HL-60/S4 (cell line): ENCODE data around the gene PDE11A.

ENCODE experiments used
- in situ Hi-C: fragments of 300-500 bp; cut with MboI; formaldehyde crosslinking; loops from 2 replicates; pipeline ENCODE4 v1.14.3; 2022; ENCODE audit warnings: low sequenced_read_pairs

The PDE11A gene

DNA sequence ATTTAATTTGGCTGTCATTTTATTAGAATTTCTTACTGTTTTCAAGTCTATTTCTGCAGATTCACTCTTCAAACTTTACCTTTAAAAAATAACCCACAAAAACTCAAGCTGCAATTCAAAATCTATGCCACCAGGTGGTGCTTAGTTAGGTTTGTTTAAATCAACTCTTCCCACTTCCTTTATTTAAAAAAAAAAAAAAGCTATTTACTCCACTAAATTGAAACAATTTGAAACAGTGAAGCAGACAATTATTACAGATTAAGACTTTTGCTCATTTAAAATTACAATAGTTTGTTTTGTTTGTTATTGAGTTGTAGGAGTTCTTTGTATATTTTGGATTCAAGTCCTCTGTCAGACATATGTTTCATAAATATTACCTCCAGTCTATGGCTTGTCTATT is 300.0 kb downstream of the PDE11A start:
- in situ Hi-C loops, result no loop called here

- in situ Hi-C loops, result no loop called here
These were observed 301.4 kb downstream of the PDE11A start for GRCh38 chr2:177771191-177771590.

- in situ Hi-C loops, result no loop called here
These were observed 304.8 kb downstream of the PDE11A start for GRCh38 chr2:177767768-177768167.

DNA sequence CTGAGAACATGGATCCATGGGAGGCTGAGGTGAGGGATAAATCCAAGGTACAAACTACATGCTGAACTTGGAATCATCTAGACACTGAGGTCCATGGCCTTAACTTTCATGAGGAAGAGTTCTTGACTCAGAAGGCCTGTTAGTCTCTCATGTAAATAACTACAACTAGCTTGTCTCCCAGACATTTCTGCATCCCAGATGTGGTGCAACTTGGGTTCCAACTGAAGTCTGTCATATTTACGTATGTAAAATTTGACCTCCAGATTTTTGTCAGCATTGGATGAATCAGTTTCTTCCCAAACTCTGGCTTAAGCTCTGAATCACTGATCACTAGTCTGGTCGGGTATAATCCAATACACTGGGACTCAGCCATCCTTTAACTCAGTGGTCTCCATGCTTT is 306.9 kb downstream of the PDE11A start:
- in situ Hi-C loops, result no loop called here

DNA sequence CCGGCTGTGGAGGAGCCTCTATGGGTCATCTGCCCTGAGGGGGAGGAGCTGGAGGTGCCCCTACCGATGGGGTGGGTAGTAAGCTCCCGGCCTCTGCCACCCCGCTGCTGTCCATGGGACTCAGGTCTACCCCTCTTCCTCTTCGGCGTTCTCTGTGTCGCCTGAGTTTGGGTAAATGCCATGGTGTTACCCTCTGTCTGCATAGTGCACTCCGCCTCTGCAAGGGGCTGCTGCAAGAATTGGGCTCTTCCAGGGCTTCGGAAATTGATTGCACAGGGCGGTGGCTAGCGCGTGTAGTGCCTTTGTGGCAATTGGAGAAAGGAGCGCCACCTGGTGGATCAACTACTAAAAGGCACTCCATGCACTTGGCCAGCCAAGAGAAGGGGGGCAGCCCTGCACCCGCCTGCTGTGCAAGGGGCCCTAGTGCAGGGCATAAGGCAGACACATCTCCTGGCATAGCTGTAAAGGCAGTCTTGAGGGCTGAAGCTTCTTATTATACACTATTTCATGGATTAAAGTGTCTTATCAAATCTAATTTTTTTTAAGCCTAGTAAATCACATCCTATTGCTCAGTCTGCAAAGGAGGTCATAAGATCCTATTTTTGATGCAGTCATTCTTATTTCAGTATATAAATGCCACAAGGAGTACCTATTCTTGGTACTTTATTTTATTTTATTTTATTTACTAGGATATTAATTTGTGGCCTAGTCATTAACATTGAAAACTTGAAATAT is 308.9 kb downstream of the PDE11A start:
- in situ Hi-C loops, result no loop called here

DNA sequence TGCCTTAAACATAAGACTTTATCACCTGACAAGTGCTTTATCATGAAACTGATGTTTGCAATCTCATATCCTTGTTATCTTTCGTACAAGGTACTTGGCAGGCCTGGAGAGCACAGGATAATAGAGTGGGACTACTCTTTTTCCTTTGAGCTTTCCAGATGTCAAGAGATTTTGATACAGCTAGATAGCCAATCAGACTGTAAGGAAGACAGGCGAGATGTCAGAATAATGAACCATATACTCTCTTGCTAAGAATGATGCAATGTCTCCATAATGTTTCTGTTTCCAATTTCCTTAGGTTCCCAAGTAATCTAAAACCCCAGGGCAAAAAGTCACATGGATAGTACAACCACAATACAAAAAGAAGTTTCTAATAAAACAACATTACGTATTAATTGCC is 313.1 kb downstream of the PDE11A start:
- in situ Hi-C loops, result no loop called here

GRCh38 chr2:177758591-177759371 is 313.8 kb downstream of the PDE11A start:
- in situ Hi-C loops, result no loop called here

DNA sequence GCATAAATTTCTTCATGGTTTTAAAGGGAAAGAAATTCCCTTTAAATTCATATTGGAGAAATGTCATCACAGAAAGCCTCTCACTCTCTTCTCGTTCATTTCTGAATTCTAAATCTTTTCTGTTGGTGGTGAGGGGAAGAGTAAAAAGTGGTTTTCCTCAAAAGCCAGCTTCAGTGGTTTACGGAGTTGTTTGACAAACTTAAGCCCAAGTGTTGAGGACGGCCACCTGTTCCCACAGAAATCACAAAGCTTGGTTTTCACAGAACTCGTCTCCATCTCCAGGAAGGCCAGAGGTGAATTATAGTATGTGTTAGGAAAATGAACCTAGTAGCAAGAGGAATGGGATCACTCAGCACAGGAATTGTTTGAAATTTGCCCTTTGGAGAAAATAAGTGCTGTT is 316.2 kb downstream of the PDE11A start:
- in situ Hi-C loops, result no loop called here

- in situ Hi-C loops, result no loop called here
These were observed 318.1 kb downstream of the PDE11A start for GRCh38 chr2:177754492-177754873.

DNA sequence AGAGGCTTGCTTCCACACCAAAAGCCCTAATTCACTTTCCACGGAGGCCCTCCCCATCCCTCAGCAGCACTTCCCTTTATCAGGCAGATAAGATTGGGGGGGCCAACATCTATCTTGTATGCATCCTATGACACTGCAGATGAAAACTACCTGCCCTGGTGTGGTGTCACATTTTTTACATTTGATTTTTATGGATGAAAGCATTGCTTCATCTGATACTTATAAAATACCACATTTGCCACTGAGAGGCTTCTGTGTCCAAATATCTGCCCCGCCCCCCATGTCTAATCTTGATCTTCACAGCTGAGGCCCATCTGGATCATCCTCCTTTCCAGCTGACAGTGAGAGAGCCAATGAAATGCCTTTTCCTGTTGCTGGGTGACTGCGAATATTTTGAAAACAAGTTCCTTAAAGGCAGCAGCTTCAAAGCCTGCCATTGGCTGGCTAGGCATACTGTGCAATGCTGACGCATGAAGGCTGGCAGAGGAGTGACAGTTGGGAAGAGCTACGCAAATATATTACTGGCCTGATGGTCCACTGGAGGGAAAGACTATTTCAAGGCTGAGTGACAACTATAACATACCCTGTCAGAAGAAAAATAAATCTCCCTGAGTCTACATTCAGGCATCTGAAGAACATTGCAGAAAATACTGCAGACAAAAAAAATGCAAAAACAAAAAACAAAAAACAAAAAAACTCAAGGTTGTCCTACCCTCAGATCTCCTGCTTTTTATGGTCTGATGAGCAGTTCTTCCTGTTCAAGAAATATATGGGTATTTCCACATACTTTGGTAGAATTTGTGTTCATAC is 318.7 kb downstream of the PDE11A start:
- in situ Hi-C loops, result no loop called here

GRCh38 chr2:177748360-177748759 is 324.2 kb downstream of the PDE11A start:
- in situ Hi-C loops, result loop anchor here (25.0 kb wide), 1 partner anchor 586 kb away; no protein-coding TSS in a partner anchor

DNA sequence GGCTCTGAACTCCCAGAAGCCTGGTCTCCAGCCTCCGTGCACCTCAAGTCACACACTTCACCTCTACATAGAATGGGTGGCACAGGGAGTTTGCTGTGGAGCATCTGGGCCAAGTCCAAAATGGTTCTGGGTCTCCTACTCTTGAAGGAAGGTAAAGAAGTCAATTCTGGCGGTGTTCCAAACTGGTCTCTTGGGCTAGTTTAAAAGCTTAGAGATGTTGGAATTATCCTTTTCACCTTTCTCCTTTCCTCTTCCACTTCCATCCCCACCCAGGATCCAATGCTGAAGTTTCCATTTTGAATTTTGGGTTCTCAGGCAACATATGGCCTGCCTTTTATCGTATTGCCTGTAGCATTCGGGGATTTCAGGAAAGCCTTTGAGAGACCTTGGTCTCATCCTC is 325.2 kb downstream of the PDE11A start:
- in situ Hi-C loops, result loop anchor here (25.0 kb wide), 1 partner anchor 585 kb away; no protein-coding TSS in a partner anchor

DNA sequence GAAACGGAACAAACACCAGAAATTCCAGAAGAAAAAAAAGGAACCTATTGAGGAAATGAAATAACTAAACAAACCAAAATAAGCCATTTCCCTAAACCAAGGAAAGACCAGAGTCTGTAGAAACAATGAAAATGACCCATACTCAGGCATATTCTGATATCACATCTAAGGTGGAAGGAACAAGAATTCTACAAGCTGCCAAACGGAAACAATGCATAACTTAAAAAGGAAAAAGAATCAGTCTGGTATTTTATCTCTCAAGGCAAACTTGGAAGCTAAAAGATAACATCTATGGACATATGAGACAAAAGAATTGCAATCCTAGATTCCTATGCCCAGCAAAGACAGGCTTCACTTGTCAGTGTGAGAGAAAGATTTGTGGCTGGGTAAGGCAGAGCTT is 326.2 kb downstream of the PDE11A start:
- in situ Hi-C loops, result loop anchor here (25.0 kb wide), 1 partner anchor 584 kb away; no protein-coding TSS in a partner anchor

GRCh38 chr2:177745531-177745930 is 327.0 kb downstream of the PDE11A start:
- in situ Hi-C loops, result loop anchor here (25.0 kb wide), 1 partner anchor 583 kb away; no protein-coding TSS in a partner anchor

GRCh38 chr2:177742851-177743250 is 329.7 kb downstream of the PDE11A start:
- in situ Hi-C loops, result loop anchor here (25.0 kb wide), 1 partner anchor 581 kb away; no protein-coding TSS in a partner anchor

DNA sequence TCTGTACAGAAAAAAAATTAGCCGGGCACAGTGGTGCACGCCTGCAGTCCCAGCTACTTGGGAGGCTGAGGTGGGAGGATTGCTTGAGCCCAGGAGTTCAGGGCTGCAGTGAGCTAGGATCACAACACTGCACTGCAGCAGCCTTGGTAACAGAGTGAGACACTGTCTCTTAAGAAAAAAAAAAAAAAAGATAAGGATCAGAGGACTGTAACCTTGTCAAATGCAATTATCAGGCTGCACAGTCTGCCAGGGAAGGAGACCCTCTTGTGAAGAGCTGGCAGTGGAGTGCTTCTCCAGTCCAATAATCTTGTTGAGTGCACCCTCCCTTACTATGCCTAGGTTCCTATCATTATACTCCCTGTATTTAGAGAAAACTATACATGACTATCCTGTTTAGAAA is 330.7 kb downstream of the PDE11A start:
- in situ Hi-C loops, result loop anchor here (25.0 kb wide), 1 partner anchor 580 kb away; no protein-coding TSS in a partner anchor

DNA sequence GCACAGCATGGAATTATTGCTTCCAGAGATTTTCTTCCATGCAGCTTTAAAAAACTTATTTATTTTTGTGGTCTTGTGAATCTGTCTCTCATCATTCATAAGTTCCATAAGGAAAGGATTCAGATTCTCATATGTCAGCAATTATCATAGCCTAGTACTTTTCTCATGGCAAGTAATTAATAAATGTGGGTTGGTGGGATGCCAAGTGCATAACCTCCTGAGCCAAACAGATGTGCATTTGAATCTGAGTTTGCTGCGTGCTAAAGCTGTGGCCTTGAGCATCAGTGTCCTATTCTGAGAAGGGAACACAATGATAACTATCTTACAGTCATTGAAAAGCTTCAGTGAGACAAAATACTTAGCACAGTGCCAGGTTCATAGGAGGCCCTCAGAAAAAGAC is 331.9 kb downstream of the PDE11A start:
- in situ Hi-C loops, result loop anchor here (25.0 kb wide), 1 partner anchor 578 kb away; no protein-coding TSS in a partner anchor

DNA sequence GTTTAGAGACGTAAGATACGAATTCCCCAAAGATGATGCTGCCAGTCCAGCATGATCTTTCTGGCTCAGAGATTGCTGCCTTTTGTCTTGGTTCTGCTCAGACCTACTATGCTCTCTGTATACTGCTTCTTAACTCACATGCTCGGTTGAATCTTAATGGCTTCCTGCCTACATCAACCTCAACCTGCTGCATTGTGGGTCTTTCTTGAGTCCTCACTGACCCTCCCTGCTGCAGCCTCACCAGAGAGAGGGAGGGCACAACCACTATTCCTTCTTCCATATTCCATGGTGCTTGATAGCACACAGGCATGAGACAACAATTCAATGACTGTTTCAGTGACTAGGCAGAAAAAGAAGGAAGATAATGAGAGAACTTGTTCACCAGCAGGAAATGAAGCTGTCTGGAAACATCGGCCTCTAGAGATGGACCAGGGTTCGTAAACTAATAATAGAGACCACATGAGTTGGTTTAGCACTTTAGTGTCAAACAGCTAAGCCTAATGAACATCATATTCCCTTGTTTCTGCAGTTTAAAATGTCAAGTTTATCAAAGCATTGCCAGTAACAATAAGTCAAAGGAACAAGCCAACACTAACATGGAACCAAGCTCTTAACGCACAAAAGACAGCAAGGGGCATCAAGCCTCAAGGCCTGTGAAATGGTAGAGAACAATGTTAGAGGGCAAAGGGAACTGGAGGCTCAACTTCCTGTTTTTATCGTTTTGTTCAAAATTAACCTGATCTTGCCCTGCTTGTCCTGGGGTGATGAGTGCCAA is 333.9 kb downstream of the PDE11A start:
- in situ Hi-C loops, result loop anchor here (25.0 kb wide), 1 partner anchor 576 kb away; no protein-coding TSS in a partner anchor

- in situ Hi-C loops, result loop anchor here (25.0 kb wide), 1 partner anchor 573 kb away; no protein-coding TSS in a partner anchor
These were observed 337.2 kb downstream of the PDE11A start for GRCh38 chr2:177735318-177735803.

DNA sequence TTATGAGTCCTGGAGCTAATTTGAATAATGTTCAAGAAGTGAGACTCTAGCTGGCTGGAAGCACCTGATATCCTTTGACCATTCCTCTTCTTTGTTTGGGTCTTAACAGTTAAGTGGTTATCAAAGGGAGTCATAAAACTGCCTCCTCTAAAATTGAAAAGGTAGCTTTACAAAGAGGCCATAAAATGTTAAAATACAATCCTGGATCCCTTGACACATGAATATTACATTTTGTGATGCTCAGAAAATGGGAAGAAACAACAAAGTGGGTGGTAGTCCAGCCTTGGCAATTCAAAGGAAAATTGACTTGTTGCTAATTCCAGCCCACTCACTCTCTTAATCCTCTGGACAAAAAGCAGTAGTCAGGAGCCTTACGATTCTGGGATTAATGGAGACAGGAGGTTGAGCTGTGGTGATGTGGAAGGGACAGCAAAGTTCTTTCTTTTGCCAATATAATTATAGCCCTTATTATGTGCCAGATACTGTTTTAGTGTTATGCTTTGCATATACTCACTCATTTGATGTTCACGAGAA is 339.2 kb downstream of the PDE11A start:
- in situ Hi-C loops, result loop anchor here (25.0 kb wide), 1 partner anchor 571 kb away; no protein-coding TSS in a partner anchor
